ENCODE measurements around the gene CCNDBP1.
"Not testable (repeated sequence)": the region's sequence is repeated elsewhere in the genome, so short reads cannot be mapped to it uniquely, and the experiment has no call there.

The CCNDBP1 gene

DNA sequence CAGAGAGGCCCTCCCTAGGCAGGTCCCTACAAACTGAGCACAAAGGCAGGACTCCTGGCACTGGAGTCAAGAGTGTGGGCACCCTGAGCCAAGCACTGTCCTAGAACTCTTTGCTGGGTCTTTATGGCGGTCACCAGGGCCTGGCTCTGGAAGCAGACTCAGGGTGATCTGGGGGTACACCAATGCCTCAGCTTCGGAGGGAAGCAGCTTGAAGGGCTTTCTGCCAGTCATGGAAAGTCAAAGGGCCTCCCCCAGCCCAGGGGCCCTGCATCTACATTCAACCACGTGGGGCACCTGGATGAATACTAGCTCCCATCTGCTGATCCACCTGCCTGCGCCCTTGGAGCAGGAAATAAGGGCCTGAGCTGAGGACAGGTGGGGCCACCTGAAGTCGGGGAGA, 28.3 kb downstream of the CCNDBP1 start:
- Histone ChIP-seq H3K4me1 (ENCODE audit: insufficient read depth, low read length) (no peaks in the 10 kb centered on the region), H3K27me3 (ENCODE audit: insufficient read depth, low read length) (peaks cover 16% of the 10 kb centered on the region)

DNA sequence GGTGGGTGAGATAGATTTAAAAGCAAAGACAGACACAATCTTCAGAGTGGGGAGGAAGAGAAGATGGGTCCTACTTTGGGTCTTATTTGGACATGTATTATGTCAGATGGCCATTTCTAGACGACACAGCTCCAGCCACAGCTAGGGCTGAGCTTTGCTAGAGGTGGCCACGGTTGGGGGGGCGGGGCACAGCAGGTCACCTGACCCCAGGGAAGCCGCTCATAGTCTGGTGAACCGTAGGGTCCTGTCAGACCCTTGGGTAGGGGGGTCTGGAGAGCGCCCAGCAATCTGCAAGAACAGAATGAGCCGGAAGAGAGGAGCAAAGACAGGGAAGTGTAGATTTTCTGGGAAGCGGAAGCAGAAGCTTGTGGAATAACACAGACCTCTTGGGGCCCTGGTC, 29.0 kb downstream of the CCNDBP1 start:
- Histone ChIP-seq H3K4me3 (ENCODE audit: low read length) (no peak overlapping the region), H3K27me3 (ENCODE audit: insufficient read depth, low read length) (peaks cover 10% of the 10 kb centered on the region), H3K4me1 (ENCODE audit: insufficient read depth, low read length) (peaks cover 5% of the 10 kb centered on the region), H3K9me3 (ENCODE audit: low read length) (no peaks in the 10 kb centered on the region), H3K36me3 (ENCODE audit: insufficient read depth, low read length) (no peaks in the 10 kb centered on the region), H2AFZ (ENCODE audit: low read depth, low read length) (no peak overlapping the region)

More for the DNA sequence above, 28.3 kb downstream of the CCNDBP1 start:
- H3K36me3 ChIP-seq (ENCODE audit: insufficient read depth, low read length) = no peaks in the 10 kb centered on the region
- H2AFZ ChIP-seq (ENCODE audit: low read depth, low read length) = no peak overlapping the region
- no peak overlapping the region for H3K4me3 ChIP-seq (ENCODE audit: low read length)
- no peaks in the 10 kb centered on the region for H3K9me3 ChIP-seq (ENCODE audit: low read length)

GRCh38 chr15:43214592-43215295, 29.5 kb downstream of the CCNDBP1 start:
- no peak overlapping the region for H2AFZ ChIP-seq (ENCODE audit: low read depth, low read length)
- H3K4me1 ChIP-seq (ENCODE audit: insufficient read depth, low read length) = peaks cover 5% of the 10 kb centered on the region
- no peaks in the 10 kb centered on the region for H3K9me3 ChIP-seq (ENCODE audit: low read length)
- H3K4me3 ChIP-seq (ENCODE audit: low read length) = no peak overlapping the region
- H3K27me3 ChIP-seq (ENCODE audit: insufficient read depth, low read length) = peaks cover 5% of the 10 kb centered on the region
- no peaks in the 10 kb centered on the region for H3K36me3 ChIP-seq (ENCODE audit: insufficient read depth, low read length)

DNA sequence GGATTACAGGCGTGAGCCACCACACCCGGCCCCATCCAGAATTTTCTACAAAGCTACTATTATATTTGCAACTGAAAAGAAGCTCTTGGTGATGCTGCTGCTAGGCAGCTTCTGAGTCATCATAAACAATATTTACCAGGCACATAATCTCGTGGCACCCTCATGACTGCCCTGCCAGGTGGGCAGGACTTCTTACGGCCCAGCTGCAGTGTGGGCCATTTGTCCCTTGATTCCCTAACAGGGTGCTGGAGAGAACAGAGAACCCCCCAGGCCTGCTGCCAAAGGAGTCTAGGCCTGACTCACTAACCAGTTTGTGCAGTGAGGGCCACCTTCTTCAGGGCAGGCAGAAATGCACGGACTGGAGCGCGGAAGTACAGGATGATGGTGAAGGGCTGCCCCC, 30.8 kb downstream of the CCNDBP1 start:
- H3K4me3 ChIP-seq (ENCODE audit: low read length) = no peak overlapping the region
- no peaks in the 10 kb centered on the region for H3K27me3 ChIP-seq (ENCODE audit: insufficient read depth, low read length)
- H3K36me3 ChIP-seq (ENCODE audit: insufficient read depth, low read length) = no peaks in the 10 kb centered on the region
- H3K4me1 ChIP-seq (ENCODE audit: insufficient read depth, low read length) = peaks cover 5% of the 10 kb centered on the region
- no peaks in the 10 kb centered on the region for H3K9me3 ChIP-seq (ENCODE audit: low read length)
- H2AFZ ChIP-seq (ENCODE audit: low read depth, low read length) = no peak overlapping the region

GRCh38 chr15:43218908-43219706, 33.9 kb downstream of the CCNDBP1 start:
- peaks cover 2% of the 10 kb centered on the region for H3K27me3 ChIP-seq (ENCODE audit: insufficient read depth, low read length)
- no peaks in the 10 kb centered on the region for H3K36me3 ChIP-seq (ENCODE audit: insufficient read depth, low read length)
- H2AFZ ChIP-seq (ENCODE audit: low read depth, low read length) = no peak overlapping the region
- no peak overlapping the region for H3K4me3 ChIP-seq (ENCODE audit: low read length)
- H3K9me3 ChIP-seq (ENCODE audit: low read length) = no peaks in the 10 kb centered on the region
- peaks cover 5% of the 10 kb centered on the region for H3K4me1 ChIP-seq (ENCODE audit: insufficient read depth, low read length)

- H3K9me3 ChIP-seq (ENCODE audit: low read length) = no peaks in the 10 kb centered on the region
- H2AFZ ChIP-seq (ENCODE audit: low read depth, low read length) = no peak overlapping the region
- H3K4me1 ChIP-seq (ENCODE audit: insufficient read depth, low read length) = peaks cover 5% of the 10 kb centered on the region
- H3K27me3 ChIP-seq (ENCODE audit: insufficient read depth, low read length) = peaks cover 2% of the 10 kb centered on the region
- no peak overlapping the region for H3K4me3 ChIP-seq (ENCODE audit: low read length)
- no peaks in the 10 kb centered on the region for H3K36me3 ChIP-seq (ENCODE audit: insufficient read depth, low read length)
Observed at GRCh38 chr15:43219929-43220928, 35.0 kb downstream of the CCNDBP1 start.

- Histone ChIP-seq H3K27me3 (ENCODE audit: insufficient read depth, low read length) (peaks cover 2% of the 10 kb centered on the region), H2AFZ (ENCODE audit: low read depth, low read length) (no peak within 1 kb of the TSS)
Observed at GRCh38 chr15:43220991-43221403, 35.8 kb downstream of the CCNDBP1 start, which contains the start of gene EPB42. Gene EPB42 (minus strand): TSS chr15:43221018. CDS start chr15:43220825, 193 bp downstream.

DNA sequence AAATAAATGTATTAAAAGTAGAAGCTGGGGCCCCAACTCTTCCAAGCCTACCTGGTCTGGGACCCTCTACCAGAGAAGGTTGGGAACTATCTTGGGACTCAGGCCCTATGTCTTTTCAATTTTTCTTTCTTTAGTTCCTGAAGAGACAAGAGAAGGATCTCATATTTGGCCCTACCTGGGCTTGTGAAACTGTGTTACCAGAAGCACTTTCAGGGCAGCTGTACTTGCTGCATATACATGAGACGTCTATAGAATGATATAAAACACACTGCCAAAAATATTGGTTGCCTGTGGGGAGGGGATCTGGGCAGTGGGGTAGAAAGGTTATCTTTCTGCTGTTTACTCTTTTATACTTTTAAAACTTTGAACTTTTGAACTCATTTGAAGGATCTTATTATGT, 36.2 kb downstream of the CCNDBP1 start:
- Histone ChIP-seq H3K9me3 (ENCODE audit: low read length) (no peaks in the 10 kb centered on the region), H3K4me3 (ENCODE audit: low read length) (no peak overlapping the region), H3K36me3 (ENCODE audit: insufficient read depth, low read length) (no peaks in the 10 kb centered on the region), H3K27me3 (ENCODE audit: insufficient read depth, low read length) (peaks cover 2% of the 10 kb centered on the region), H2AFZ (ENCODE audit: low read depth, low read length) (no peak overlapping the region), H3K4me1 (ENCODE audit: insufficient read depth, low read length) (peaks cover 5% of the 10 kb centered on the region)

More at GRCh38 chr15:43220991-43221403, 35.8 kb downstream of the CCNDBP1 start, which contains the start of gene EPB42:
- no peak within 1 kb of the TSS for H3K4me3 ChIP-seq (ENCODE audit: low read length)
- no peaks in the 10 kb centered on the region for H3K36me3 ChIP-seq (ENCODE audit: insufficient read depth, low read length)
- H3K9me3 ChIP-seq (ENCODE audit: low read length) = no peaks in the 10 kb centered on the region
- H3K4me1 ChIP-seq (ENCODE audit: insufficient read depth, low read length) = peaks cover 5% of the 10 kb centered on the region

GRCh38 chr15:43225201-43225949, 40.2 kb downstream of the CCNDBP1 start:
- Histone ChIP-seq H2AFZ (ENCODE audit: low read depth, low read length) (no peak overlapping the region), H3K36me3 (ENCODE audit: insufficient read depth, low read length) (no peaks in the 10 kb centered on the region), H3K9me3 (ENCODE audit: low read length) (no peaks in the 10 kb centered on the region), H3K4me3 (ENCODE audit: low read length) (no peak overlapping the region), H3K4me1 (ENCODE audit: insufficient read depth, low read length) (no peaks in the 10 kb centered on the region), H3K27me3 (ENCODE audit: insufficient read depth, low read length) (peaks cover 6% of the 10 kb centered on the region)

DNA sequence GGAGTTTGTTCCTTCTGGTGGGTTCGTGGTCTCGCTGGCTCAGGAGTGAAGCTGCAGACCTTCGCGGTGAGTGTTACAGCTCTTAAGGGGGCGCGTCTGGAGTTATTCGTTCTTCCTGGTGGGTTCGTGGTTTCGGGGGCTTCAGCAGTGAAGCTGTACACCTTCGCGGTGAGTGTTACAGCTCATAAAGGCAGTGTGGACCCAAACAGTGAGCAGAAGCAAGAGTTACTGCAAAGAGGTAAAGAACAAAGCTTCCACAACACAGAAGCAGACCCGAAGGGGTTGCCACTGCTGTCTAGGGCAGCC, 40.7 kb downstream of the CCNDBP1 start:
- not testable (repeated sequence) for H3K9me3 ChIP-seq (ENCODE audit: low read length); H3K36me3 ChIP-seq (ENCODE audit: insufficient read depth, low read length); H3K27me3 ChIP-seq (ENCODE audit: insufficient read depth, low read length); H3K4me1 ChIP-seq (ENCODE audit: insufficient read depth, low read length); H3K4me3 ChIP-seq (ENCODE audit: low read length); H2AFZ ChIP-seq (ENCODE audit: low read depth, low read length)

DNA sequence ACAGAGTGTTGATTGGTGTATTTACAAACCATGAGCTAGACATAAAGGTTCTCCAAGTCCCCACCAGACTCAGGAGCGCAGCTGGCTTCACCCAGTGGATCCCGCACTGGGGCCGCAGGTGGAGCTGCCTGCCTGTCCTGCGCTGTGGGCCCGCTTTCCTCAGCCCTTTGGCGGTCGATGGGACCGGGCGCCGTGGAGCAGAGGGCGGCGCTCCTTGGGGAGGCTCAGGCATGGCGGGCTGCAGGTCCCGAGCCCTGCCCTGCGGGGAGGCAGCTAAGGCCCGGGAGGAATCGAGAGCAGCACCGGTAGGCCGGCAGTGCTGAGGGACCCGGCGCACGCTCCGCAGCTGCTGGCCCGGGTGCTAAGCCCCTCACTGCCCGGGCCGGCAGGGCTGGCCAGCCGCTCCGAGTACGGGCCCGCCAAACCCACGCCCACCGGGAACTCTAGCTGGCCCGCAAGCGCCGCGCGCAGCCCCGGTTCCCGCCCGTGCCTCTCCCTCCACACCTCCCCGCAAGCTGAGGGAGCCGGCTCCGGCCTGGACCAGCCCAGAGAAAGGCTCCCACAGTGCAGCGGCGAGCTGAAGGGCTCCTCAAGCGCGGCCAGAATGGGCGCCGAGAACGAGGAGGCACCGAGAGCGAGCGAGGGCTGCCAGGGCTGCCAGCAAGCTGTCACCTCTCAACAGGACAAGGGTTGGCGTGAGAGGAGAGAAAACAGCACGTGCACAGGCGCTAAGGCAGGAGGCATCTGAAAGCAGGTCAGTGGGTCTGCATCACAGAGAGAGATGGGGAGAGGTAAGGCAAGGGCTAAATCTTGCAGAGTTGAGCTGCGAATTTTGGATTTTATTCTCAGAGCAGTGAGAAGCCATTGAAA, 41.5 kb downstream of the CCNDBP1 start:
- Histone ChIP-seq H2AFZ (ENCODE audit: low read depth, low read length) (no peak overlapping the region), H3K4me1 (ENCODE audit: insufficient read depth, low read length) (no peaks in the 10 kb centered on the region), H3K27me3 (ENCODE audit: insufficient read depth, low read length) (peaks cover 4% of the 10 kb centered on the region), H3K4me3 (ENCODE audit: low read length) (no peak overlapping the region), H3K36me3 (ENCODE audit: insufficient read depth, low read length) (no peaks in the 10 kb centered on the region), H3K9me3 (ENCODE audit: low read length) (no peaks in the 10 kb centered on the region)
